A549 (cell line): Measurements from ENCODE around the gene NDUFS2. TPM values are rescaled to one million over a fixed set of nuclear protein-coding genes. Genes with fewer than 3 reads are reported as not detected.
A peak's percentile ranks its signal among the peaks of the same experiment; 100 is the strongest.

ENCODE experiments used
- ATAC-seq, 2 experiments: fragments of 200-7000 bp in 1 of 2; fragments of >200 bp in 1 of 2; cut with Nextera tagmentation in 1 of 2; cut with Tn5 transposase in 1 of 2; 3 replicates each; pipeline versions ENCODE4 v1.8.0 to v1.9.1; 2018 to 2020; ENCODE audit warnings: mild to moderate bottlenecking in 1 of 2, moderate library complexity in 1 of 2
- CTCF ChIA-PET: fragments of 300-600 bp; sonication (Branson Sonifier 250); formaldehyde crosslinking; extraction: SDS; loops from one replicate; lab custom pipeline; 2021; ENCODE audit warnings: antibody characterized with exemption, inconsistent platforms; lab: Yijun Ruan, JAX
- POLR2A ChIA-PET: fragments of 350-600 bp; formaldehyde crosslinking; extraction: SDS; loops from one replicate; lab custom pipeline; 2021; ENCODE audit warnings: antibody characterized with exemption, inconsistent platforms; lab: Yijun Ruan, JAX
- DNase-seq, 2 experiments: peaks; one replicate each; pipeline versions ENCODE4 v3.0.0 to v3.0.0-alpha.2; 2011 to 2016; ENCODE audit warnings: low read depth in 1 of 2, low spot score in 1 of 2
- FAIRE-seq: peaks from 2 replicates; lab custom pipeline; 2011; peaks lifted over from hg19 to GRCh38; lab: Jason Lieb, UNC
- H3K27ac ChIP-seq, 2 experiments: fragments of >200 bp; sonication (Bioruptor Twin); formaldehyde crosslinking; 3 replicates each; pipeline ENCODE4 v1.5.1; 2016 to 2017
- H3K4me1 ChIP-seq: fragments of >200 bp; sonication (Bioruptor Twin); formaldehyde crosslinking; 3 replicates; pipeline ENCODE4 v1.6.1; 2016
- H3K4me2 ChIP-seq: fragments of >200 bp; sonication (Bioruptor Twin); formaldehyde crosslinking; 3 replicates; pipeline ENCODE4 v1.6.1; 2016
- H3K4me3 ChIP-seq: fragments of >200 bp; sonication (Bioruptor Twin); formaldehyde crosslinking; 3 replicates; pipeline ENCODE4 v1.5.1; 2016
- H3K9me3 ChIP-seq: fragments of >200 bp; sonication (Bioruptor Twin); formaldehyde crosslinking; 3 replicates; pipeline ENCODE4 v1.6.1; 2016
- ATOH8 ChIP-seq: fragments of 250-450 bp; sonication (Bioruptor Pico); IDR thresholded peaks from 2 replicates; pipeline ENCODE4 v1.5.0; 2020; ENCODE audit warnings: low read depth, mild to moderate bottlenecking, moderate library complexity
- BHLHE40 ChIP-seq: IDR thresholded peaks from 2 replicates; pipeline ENCODE4 v1.6.1; 2012; ENCODE audit warnings: low read depth, low read length, inconsistent platforms
- CBX2 ChIP-seq: fragments of 200-600 bp; sonication (generic); IDR thresholded peaks from 2 replicates; pipeline ENCODE4 v1.6.1; 2016; ENCODE audit warnings: low read depth, mild to moderate bottlenecking, borderline replicate concordance
- CBX8 ChIP-seq: fragments of 200-600 bp; sonication (generic); IDR thresholded peaks from 2 replicates; pipeline ENCODE4 v1.6.1; 2016
- CHD2 ChIP-seq: fragments of 150-350 bp; IDR thresholded peaks from 2 replicates; pipeline ENCODE4 v1.6.1; 2014; ENCODE audit warnings: low read length; ENCODE audit not compliant: partially characterized antibody
- CHD4 ChIP-seq: fragments of 200-600 bp; sonication (generic); IDR thresholded peaks from 2 replicates; pipeline ENCODE4 v1.6.1; 2016; ENCODE audit warnings: antibody characterized with exemption, mild to moderate bottlenecking, borderline replicate concordance
- EHMT2 ChIP-seq: fragments of 200-600 bp; sonication (generic); IDR thresholded peaks from 2 replicates; pipeline ENCODE4 v1.6.1; 2016; ENCODE audit warnings: antibody characterized with exemption, low read depth, mild to moderate bottlenecking, moderate library complexity
- EP300 ChIP-seq, 2 experiments: fragments of >200 bp; sonication (Bioruptor Twin); formaldehyde crosslinking; IDR thresholded peaks; 2 replicates in 1 of 2; 3 replicates in 1 of 2; pipeline ENCODE4 v1.6.1; 2016 to 2017
- GATA3 ChIP-seq: IDR thresholded peaks from 2 replicates; pipeline ENCODE4 v1.6.1; 2012; ENCODE audit warnings: borderline replicate concordance
- HDAC2 ChIP-seq: fragments of 200-600 bp; sonication (generic); IDR thresholded peaks from 2 replicates; pipeline ENCODE4 v1.6.1; 2016
- HOXA7 ChIP-seq: fragments of 250-450 bp; sonication (Bioruptor Pico); IDR thresholded peaks from 2 replicates; pipeline ENCODE4 v1.5.0; 2020; ENCODE audit warnings: mild to moderate bottlenecking, moderate library complexity
- HOXB13 ChIP-seq: fragments of 250-450 bp; sonication (Bioruptor Pico); IDR thresholded peaks from 2 replicates; pipeline ENCODE4 v1.5.0; 2020; ENCODE audit warnings: low read depth, mild to moderate bottlenecking, moderate library complexity
- KDM1A ChIP-seq: fragments of 200-600 bp; sonication (generic); IDR thresholded peaks from 2 replicates; pipeline ENCODE4 v1.6.1; 2016; ENCODE audit warnings: low read depth, mild to moderate bottlenecking
- MAZ ChIP-seq: fragments of 150-350 bp; IDR thresholded peaks from 2 replicates; pipeline ENCODE4 v1.6.1; 2014; ENCODE audit warnings: antibody characterized with exemption, low read depth, low read length, borderline replicate concordance
- NFE2L2 ChIP-seq: fragments of 150-350 bp; conservative IDR thresholded peaks from 2 replicates; pipeline ENCODE4 v1.6.1; 2014; ENCODE audit warnings: low read length
- NPAS2 ChIP-seq: fragments of 250-450 bp; sonication (Bioruptor Pico); IDR thresholded peaks from 2 replicates; pipeline ENCODE4 v1.8.0; 2022; ENCODE audit warnings: mild to moderate bottlenecking, moderate library complexity, borderline replicate concordance
- PBX3 ChIP-seq: IDR thresholded peaks from 2 replicates; pipeline ENCODE4 v1.6.1; 2012
- PHF8 ChIP-seq: fragments of 200-600 bp; sonication (generic); IDR thresholded peaks from 2 replicates; pipeline ENCODE4 v1.6.1; 2016; ENCODE audit warnings: low read depth, mild to moderate bottlenecking, antibody characterized with exemption, moderate library complexity, borderline replicate concordance
- POLR2A ChIP-seq: IDR thresholded peaks from 2 replicates; pipeline ENCODE4 v1.6.1; 2012; ENCODE audit warnings: mild to moderate bottlenecking, low read length
- RARB ChIP-seq: fragments of 250-450 bp; sonication (Bioruptor Pico); IDR thresholded peaks from 2 replicates; pipeline ENCODE4 v1.8.0; 2021; ENCODE audit warnings: mild to moderate bottlenecking, moderate library complexity
- RNF2 ChIP-seq: fragments of 200-600 bp; sonication (generic); IDR thresholded peaks from 2 replicates; pipeline ENCODE4 v1.6.1; 2016; ENCODE audit warnings: low read depth, mild to moderate bottlenecking, antibody characterized with exemption, moderate library complexity, borderline replicate concordance
- TFCP2L1 ChIP-seq: fragments of 250-450 bp; sonication (Bioruptor Pico); IDR thresholded peaks from 2 replicates; pipeline ENCODE4 v1.5.0; 2021; ENCODE audit warnings: mild to moderate bottlenecking
- TP53 ChIP-seq: fragments of 250-450 bp; sonication (Bioruptor Pico); IDR thresholded peaks from 2 replicates; pipeline ENCODE4 v1.5.0; 2021; ENCODE audit warnings: mild to moderate bottlenecking, moderate library complexity
- ZC3H11A ChIP-seq: fragments of 450-650 bp; IDR thresholded peaks from 2 replicates; pipeline ENCODE4 v1.6.1; 2014; ENCODE audit warnings: antibody characterized with exemption, mild to moderate bottlenecking
- ZNF302 ChIP-seq: fragments of 250-450 bp; sonication (Bioruptor Pico); IDR thresholded peaks from 2 replicates; pipeline ENCODE4 v1.9.0; 2021; ENCODE audit warnings: inconsistent platforms, mild to moderate bottlenecking, moderate library complexity
- ZSCAN20 ChIP-seq: fragments of 250-450 bp; sonication (Bioruptor Pico); IDR thresholded peaks from 2 replicates; pipeline ENCODE4 v1.8.0; 2022; ENCODE audit warnings: mild to moderate bottlenecking, moderate library complexity
- WGBS: methylation state at CpG from one replicate; pipeline ENCODE4 v1.1.6; 2017; ENCODE audit errors: missing lambda C conversion rate; 5-methylcytosine and 5-hydroxymethylcytosine counted together
- polyA plus RNA-seq, 4 experiments: library from polyadenylated mRNA; depleted of rRNA in 3 of 4; stranded (reverse); fragments of >200 nt; fragmentation: RNase III in 1 of 4; extraction: RNeasy Plus Mini Kit Qiagen cat#74134 plus additional on column Dnase treatment in 1 of 4; gene quantifications; 2 replicates in 3 of 4; 3 replicates in 1 of 4; pipeline ENCODE4 v1.2.3, GENCODE V29; 2011 to 2017

NDUFS2 gene
- polyA plus RNA-seq, 2 of the 4 experiments (the other 2 are of a cell fraction), result 142 to 144 TPM

- WGBS, result 10% methylated on average over 15 of the region's 15 CpGs
- TF ChIP-seq BHLHE40 (no peak), RNF2 (no peak), PHF8 (no peak), TP53 (no peak), CHD4 (no peak), KDM1A (no peak), ZC3H11A (no peak), EP300 (IDR thresholded peaks at IDR 0.05) (no peak), RARB (CRISPR knock-in tag) (no peak), EHMT2 (no peak), PBX3 (no peak), NFE2L2 (no peak), TFCP2L1 (CRISPR knock-in tag) (no peak), ZSCAN20 (CRISPR knock-in tag) (no peak), MAZ (no peak), HOXA7 (CRISPR knock-in tag) (no peak), ZNF302 (CRISPR knock-in tag) (no peak), ATOH8 (CRISPR knock-in tag) (no peak), HDAC2 (no peak), CBX2 (no peak)
- H3K4me2 ChIP-seq, result peak overlapping the region; percentile 93
- peak overlapping the region; percentile 72 to 85 for H3K27ac ChIP-seq
- CTCF ChIA-PET, result interaction anchor here (0.7 to 20.1 kb wide), 24 partner anchors 8 to 182 kb away, joined by 3 to 319 read pairs (median 11); partner anchors contain the start of genes ADAMTS4, CFAP126, FCER1G and NDUFS2
- H3K4me3 ChIP-seq, result peak overlapping the region; percentile 57
- DNase-seq (no peak), FAIRE-seq (no peak), ATAC-seq (no peak)
- H3K4me1 ChIP-seq, result peaks cover 13% of the 10 kb centered on the region
- no peaks in the 10 kb centered on the region for H3K9me3 ChIP-seq
- POLR2A ChIA-PET, result interaction anchor here (0.6 to 1.6 kb wide), 8 partner anchors 11 to 163 kb away, joined by 4 to 23 read pairs (median 10); partner anchors contain the start of genes NDUFS2 and SDHC
Observed at GRCh38 chr1:161226320-161226711, 24.1 kb downstream of the NDUFS2 start.

GRCh38 chr1:161226759-161227158, 24.6 kb downstream of the NDUFS2 start:
- TF ChIP-seq HOXB13 (CRISPR knock-in tag), result no peak
- TF ChIP-seq BHLHE40, result no peak
- TF ChIP-seq GATA3, result no peak
- TF ChIP-seq POLR2A, result no peak
- TF ChIP-seq CBX8, result no peak
- no peak for TF ChIP-seq CHD2
- TF ChIP-seq NPAS2 (CRISPR knock-in tag), result no peak
- no peak for TF ChIP-seq MAZ
- Histone ChIP-seq H3K4me3 (peak overlapping the region; percentile 57), H3K4me2 (peak overlapping the region; percentile 93), H3K9me3 (no peaks in the 10 kb centered on the region), H3K27ac (peak overlapping the region; percentile 72 to 85; a peak in 4 of 6 replicates), H3K4me1 (peaks cover 13% of the 10 kb centered on the region)
- FAIRE-seq (no peak), DNase-seq (no peak), ATAC-seq (no peak)
- ChIA-PET POLR2A (interaction anchor here (1.6 kb wide), 1 partner anchor 87 kb away, joined by 14 read pairs; the partner anchor contains the start of gene SDHC), CTCF (interaction anchor here (0.5 to 20.1 kb wide), 24 partner anchors 9 to 200 kb away, joined by 3 to 319 read pairs (median 11); partner anchors contain the start of genes CFAP126, FCER1G, NDUFS2 and NR1I3)
- 79% methylated on average over 3 of the region's 3 CpGs for WGBS
